ENCODE data around the gene NGEF. TPM values are rescaled to one million over a fixed set of nuclear protein-coding genes. Genes with fewer than 3 reads are reported as not detected.

NGEF gene
- total RNA-seq, 2 donors from 2014 or later: 0.81 to 3.6 TPM

DNA sequence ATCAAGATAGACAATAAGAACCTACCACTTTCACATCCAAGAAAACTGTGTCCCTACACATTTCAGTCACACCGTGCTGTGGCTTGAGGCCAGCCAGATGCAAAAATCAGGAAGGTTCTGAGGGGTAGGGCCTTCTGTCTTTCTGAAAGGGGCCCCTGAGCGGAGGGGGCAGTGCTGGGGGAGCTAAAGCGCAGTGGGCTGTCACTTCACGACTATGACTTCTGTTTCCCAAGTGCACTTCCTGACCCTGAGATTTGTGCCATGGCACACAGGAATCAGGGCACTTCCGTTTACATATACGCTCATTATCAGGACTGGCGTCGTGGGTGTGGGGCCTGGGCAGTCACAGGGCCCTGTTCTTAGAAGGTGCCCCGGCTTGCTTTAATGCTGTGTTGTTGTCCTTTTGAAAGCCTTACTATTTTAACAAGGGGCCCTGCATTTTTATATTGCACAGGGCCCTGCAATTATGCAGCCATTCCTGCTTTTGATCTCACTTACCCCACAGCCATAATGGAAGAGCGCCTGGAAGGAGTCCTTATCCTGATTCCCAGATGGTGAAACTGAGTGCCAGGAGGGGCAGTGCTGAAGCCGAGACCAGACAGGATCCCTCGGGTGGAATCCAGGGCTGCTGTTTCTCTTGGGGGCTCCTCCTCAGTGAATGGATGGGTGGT lies 620 bp downstream of the NGEF start:
- H3K4me1 ChIP-seq (ENCODE audit: control insufficient read depth in 1 of 2, low read depth in 2 of 2): peaks cover 6 to 12% of the 10 kb centered on the region in 2 donors
- H3K36me3 ChIP-seq: no peaks in the 10 kb centered on the region
- H3K9me3 ChIP-seq: no peaks in the 10 kb centered on the region
- H3K4me3 ChIP-seq: no peak overlapping the region
- TF ChIP-seq, protein P1, sequence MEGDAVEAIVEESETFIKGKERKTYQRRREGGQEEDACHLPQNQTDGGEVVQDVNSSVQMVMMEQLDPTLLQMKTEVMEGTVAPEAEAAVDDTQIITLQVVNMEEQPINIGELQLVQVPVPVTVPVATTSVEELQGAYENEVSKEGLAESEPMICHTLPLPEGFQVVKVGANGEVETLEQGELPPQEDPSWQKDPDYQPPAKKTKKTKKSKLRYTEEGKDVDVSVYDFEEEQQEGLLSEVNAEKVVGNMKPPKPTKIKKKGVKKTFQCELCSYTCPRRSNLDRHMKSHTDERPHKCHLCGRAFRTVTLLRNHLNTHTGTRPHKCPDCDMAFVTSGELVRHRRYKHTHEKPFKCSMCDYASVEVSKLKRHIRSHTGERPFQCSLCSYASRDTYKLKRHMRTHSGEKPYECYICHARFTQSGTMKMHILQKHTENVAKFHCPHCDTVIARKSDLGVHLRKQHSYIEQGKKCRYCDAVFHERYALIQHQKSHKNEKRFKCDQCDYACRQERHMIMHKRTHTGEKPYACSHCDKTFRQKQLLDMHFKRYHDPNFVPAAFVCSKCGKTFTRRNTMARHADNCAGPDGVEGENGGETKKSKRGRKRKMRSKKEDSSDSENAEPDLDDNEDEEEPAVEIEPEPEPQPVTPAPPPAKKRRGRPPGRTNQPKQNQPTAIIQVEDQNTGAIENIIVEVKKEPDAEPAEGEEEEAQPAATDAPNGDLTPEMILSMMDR (IDR thresholded peaks at IDR 0.05): no peak
- no peak for ATAC-seq (ENCODE audit: insufficient number of reproducible peaks, low FRiP score, low read depth)
- H3K27ac ChIP-seq: no peak overlapping the region
- no peak for DNase-seq (ENCODE audit: low spot score)
- H3K27me3 ChIP-seq (replicated peaks; ENCODE audit: insufficient read depth): no peaks in the 10 kb centered on the region

DNA sequence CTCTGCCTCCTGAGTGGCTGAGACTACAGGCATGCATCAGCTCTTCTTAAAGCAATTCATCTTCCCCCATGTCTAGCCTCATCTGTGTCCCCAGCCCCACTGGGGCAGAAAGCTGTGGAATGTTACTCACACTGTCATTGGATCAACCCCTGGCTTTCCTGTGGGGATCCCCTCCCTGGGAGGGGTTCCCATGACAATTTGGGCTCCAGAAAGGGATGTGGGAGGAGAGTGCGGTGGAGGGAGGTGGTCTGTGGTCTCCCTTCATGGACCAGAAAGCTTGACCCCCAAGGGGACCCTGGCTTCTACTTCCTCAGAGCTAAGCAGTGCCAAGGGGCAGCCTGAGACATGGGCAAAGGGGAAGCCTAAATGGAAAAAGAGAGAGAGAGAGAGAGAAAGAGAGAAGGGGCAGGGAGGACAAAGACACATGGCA lies 1.3 kb downstream of the NGEF start:
- Histone ChIP-seq H3K27ac (no peak overlapping the region), H3K4me1 (ENCODE audit: control insufficient read depth in 1 of 2, low read depth in 2 of 2) (peaks cover 6 to 17% of the 10 kb centered on the region in 2 donors), H3K9me3 (no peaks in the 10 kb centered on the region), H3K4me3 (no peak overlapping the region), H3K27me3 (replicated peaks; ENCODE audit: insufficient read depth) (no peaks in the 10 kb centered on the region), H3K36me3 (no peaks in the 10 kb centered on the region)
- TF ChIP-seq, protein P1 (IDR thresholded peaks at IDR 0.05): no peak
- ATAC-seq (ENCODE audit: insufficient number of reproducible peaks, low FRiP score, low read depth) (no peak), DNase-seq (ENCODE audit: low spot score) (no peak)

DNA sequence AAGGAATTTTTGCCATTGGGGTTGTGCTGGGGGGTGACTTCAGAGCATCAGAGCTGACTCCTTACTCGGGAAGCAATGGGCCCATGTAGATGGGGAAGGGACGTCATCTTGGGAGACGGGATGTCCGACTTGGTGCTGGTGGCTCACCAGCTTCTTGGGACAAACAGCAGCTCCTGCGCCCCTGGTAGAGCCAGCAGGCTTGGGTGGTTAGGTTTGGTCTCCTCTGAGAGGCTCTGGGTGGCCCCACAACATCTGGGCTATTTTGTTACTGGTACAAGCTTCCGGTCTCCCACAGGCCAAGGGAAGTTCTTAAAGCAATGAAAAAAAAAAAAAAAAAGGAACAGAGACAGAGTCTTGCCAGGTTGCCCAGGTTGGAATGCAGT lies 1.8 kb downstream of the NGEF start:
- Histone ChIP-seq H3K9me3 (no peaks in the 10 kb centered on the region), H3K27ac (no peak overlapping the region), H3K27me3 (replicated peaks; ENCODE audit: insufficient read depth) (no peaks in the 10 kb centered on the region), H3K36me3 (no peaks in the 10 kb centered on the region), H3K4me3 (no peak overlapping the region), H3K4me1 (ENCODE audit: control insufficient read depth in 1 of 2, low read depth in 2 of 2) (peaks cover 6 to 17% of the 10 kb centered on the region in 2 donors)
- no peak for DNase-seq (ENCODE audit: low spot score)
- ATAC-seq (ENCODE audit: insufficient number of reproducible peaks, low FRiP score, low read depth): no peak
- TF ChIP-seq, protein P1 (IDR thresholded peaks at IDR 0.05): no peak

DNA sequence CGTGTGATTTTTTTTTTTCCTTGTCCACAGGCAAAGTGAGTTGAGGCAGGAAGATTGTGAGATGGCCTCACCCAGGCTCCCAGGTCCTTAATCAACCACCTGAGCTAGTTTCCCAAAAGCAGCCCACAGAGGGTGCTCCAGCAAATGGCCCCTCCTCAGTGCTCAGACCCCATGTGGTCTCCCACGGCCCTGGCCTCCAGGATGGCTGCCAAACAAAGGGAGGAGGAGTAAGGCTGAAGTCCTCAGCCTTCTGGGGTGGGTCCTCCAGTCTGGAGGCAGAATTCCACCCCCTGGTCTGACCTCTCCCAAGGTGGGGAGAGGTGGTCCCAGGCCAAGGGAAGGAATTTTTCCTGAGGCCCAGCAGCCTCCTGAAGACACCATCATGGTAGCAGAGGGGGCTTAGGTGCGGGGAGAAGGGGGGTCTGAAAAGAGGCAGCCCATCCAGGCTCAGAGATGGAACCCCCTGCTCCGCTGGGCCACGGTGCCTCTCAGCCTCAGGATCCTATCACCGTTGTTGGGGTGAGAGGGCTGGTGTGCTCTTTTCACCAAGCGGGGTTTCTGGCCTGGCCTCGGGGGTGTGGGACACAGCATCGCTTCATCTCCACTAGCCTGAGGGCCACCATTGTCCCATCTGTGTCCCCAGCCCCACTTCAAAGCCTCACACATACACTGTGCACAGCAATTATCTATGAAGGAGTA lies 2.3 kb downstream of the NGEF start:
- H3K4me3 ChIP-seq: no peak overlapping the region
- no peaks in the 10 kb centered on the region for H3K9me3 ChIP-seq
- ATAC-seq (ENCODE audit: insufficient number of reproducible peaks, low FRiP score, low read depth) (no peak), DNase-seq (ENCODE audit: low spot score) (no peak)
- no peaks in the 10 kb centered on the region for H3K36me3 ChIP-seq
- H3K4me1 ChIP-seq (ENCODE audit: control insufficient read depth in 1 of 2, low read depth in 2 of 2): peaks cover 6 to 17% of the 10 kb centered on the region in 2 donors
- TF ChIP-seq, protein P1 (IDR thresholded peaks at IDR 0.05): no peak
- H3K27ac ChIP-seq: no peak overlapping the region
- H3K27me3 ChIP-seq (replicated peaks; ENCODE audit: insufficient read depth): no peaks in the 10 kb centered on the region

DNA sequence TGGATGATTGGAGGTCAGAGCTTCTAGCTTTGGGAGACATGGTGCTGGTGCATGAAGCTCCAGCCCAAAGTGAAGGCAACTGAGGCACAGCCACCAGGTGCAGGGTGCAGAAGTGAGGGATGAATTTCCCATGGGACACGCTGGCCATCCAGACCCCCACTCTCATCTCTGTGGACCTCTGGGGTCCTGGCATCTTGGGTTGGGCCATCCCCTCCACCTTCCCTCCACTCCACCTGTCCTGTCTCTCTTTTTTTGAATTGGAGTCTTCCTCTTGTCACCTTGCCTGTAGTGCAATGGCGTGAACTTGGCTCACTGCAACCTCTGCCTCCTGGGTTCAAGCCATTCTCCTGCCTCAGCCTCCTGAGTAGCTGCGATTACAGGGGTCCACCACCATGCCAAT lies 3.4 kb downstream of the NGEF start:
- no peak for DNase-seq (ENCODE audit: low spot score)
- Histone ChIP-seq H3K4me3 (no peak overlapping the region), H3K9me3 (no peaks in the 10 kb centered on the region), H3K27me3 (replicated peaks; ENCODE audit: insufficient read depth) (no peaks in the 10 kb centered on the region), H3K4me1 (ENCODE audit: control insufficient read depth in 1 of 2, low read depth in 2 of 2) (peaks cover 6 to 17% of the 10 kb centered on the region in 2 donors), H3K27ac (no peak overlapping the region), H3K36me3 (no peaks in the 10 kb centered on the region)
- ATAC-seq (ENCODE audit: insufficient number of reproducible peaks, low FRiP score, low read depth): no peak
- TF ChIP-seq, protein P1 (IDR thresholded peaks at IDR 0.05): no peak

Data from thoracic aorta (tissue), 2 donors.